NCI-H2029 (cell line): ENCODE data around the gene PLCL2.
"Not testable (repeated sequence)": the region's sequence is repeated elsewhere in the genome, so short reads cannot be mapped to it uniquely, and the experiment has no call there.

Experiments used
- DNase-seq: peaks from one replicate; lab custom pipeline; 2025; lab: John Stamatoyannopoulos, UW

PLCL2 gene

GRCh38 chr3:17125738-17126442 is 241.1 kb downstream of the PLCL2 start:
- DNase-seq, result no peak

GRCh38 chr3:17128671-17129070 is 243.9 kb downstream of the PLCL2 start:
- not testable (repeated sequence) for DNase-seq

GRCh38 chr3:17129556-17129955 is 244.8 kb downstream of the PLCL2 start:
- DNase-seq, result no peak

GRCh38 chr3:17130956-17131355 is 246.2 kb downstream of the PLCL2 start:
- DNase-seq, result no peak

GRCh38 chr3:17132286-17133115 is 247.7 kb downstream of the PLCL2 start:
- DNase-seq, result no peak

- no peak for DNase-seq
Measured at GRCh38 chr3:17133632-17134545, 249.1 kb downstream of the PLCL2 start.

GRCh38 chr3:17135696-17136095 is 250.9 kb downstream of the PLCL2 start:
- DNase-seq, result no peak

GRCh38 chr3:17136136-17136721 is 251.5 kb downstream of the PLCL2 start:
- no peak for DNase-seq

- DNase-seq, result no peak
Measured at GRCh38 chr3:17137321-17137826, 252.6 kb downstream of the PLCL2 start.

- no peak for DNase-seq
Measured at GRCh38 chr3:17138246-17139039, 253.7 kb downstream of the PLCL2 start.
